ENCODE results near the gene ZBTB37.
"Not testable (repeated sequence)": the region's sequence is repeated elsewhere in the genome, so short reads cannot be mapped to it uniquely, and the experiment has no call there.

Gene ZBTB37

DNA sequence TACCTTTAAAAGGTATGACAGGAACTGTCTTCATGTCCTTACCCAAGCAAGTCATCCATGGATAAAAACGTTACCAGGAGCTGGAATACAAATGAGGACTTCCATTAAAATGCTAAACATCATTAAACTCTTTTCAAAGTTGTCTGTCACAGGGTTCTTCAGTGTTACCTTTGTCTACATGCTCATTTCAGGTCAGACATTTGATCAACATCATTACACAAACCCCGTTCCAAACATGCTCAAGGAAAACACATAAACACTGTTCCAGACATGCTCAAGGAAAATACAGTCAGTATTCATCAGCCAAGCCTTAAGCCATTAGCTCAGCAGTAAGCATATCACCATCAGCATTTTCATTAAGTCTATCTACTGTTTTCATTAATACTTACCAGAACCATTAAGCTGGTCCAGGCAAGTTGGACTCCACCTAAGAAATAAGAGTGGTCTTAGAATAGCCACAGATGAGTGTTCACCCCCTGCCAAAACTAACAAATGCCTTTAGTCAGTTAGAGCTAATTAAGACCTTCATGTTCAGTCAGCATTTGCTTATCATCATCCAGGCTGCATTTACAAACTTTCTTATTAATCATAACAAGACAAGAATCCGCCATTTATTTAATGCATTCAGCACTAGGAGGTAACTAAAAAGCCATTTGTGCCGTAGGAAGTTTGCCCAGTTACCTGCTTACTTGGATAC is 2.6 kb upstream of the ZBTB37 start:
- no peak for DNase-seq (ENCODE audit: low read depth, low spot score)

- no peak for DNase-seq (ENCODE audit: low read depth, low spot score)
These were observed 1.6 kb upstream of the ZBTB37 start for GRCh38 chr1:173866413-173867115.

DNA sequence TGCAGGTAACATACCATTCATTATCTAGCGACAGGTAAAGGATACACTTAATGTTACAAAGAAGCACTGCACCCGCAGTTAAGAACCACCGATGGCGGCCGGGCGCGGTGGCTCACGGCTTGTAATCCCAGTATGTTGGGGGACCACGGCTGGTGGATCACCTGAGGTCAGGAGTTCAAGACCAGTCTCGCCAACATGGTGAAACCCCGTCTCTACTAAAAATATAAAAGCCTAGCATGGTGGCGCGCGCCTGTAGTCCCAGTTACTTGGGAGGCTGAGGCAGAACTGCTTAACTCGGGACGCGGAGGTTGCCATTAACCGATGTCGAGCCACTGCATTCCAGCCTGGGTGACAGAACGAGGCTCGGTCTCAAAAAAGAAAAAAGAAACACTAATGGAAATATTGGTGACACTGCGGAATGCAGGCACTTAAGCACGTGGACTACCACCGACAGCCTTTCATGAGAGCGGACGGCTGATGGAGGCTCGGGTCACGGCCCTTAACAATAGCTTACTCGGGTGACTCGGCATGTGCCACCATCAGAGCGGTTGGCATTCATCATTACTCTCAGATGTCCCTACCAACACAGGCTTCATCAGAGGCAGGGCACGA is 933 bp upstream of the ZBTB37 start:
- no peak for DNase-seq (ENCODE audit: low read depth, low spot score)

- DNase-seq (ENCODE audit: low read depth, low spot score) = peak; percentile 98
These were observed 371 bp upstream of the ZBTB37 start, which contains the start of gene GAS5 for GRCh38 chr1:173867753-173868265. Gene GAS5 (minus strand): TSS chr1:173867989.

DNA sequence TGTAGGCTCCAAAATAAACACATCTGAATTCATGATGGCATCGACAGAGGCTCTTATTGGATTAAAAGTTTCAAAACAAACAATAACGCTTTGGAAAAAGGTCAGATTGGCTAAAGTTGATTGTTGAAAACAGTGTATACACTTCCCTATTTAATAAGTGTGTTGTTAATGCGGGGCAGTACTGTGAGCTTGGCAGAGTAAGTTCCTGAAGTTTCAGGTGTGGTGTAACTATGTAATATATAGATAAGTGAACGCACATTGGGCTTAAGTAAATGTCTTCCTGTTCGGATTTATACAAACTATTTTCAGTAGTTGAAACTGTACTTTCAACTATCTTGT is 810 bp downstream of the ZBTB37 start:
- DNase-seq (ENCODE audit: low read depth, low spot score) = no peak

DNA sequence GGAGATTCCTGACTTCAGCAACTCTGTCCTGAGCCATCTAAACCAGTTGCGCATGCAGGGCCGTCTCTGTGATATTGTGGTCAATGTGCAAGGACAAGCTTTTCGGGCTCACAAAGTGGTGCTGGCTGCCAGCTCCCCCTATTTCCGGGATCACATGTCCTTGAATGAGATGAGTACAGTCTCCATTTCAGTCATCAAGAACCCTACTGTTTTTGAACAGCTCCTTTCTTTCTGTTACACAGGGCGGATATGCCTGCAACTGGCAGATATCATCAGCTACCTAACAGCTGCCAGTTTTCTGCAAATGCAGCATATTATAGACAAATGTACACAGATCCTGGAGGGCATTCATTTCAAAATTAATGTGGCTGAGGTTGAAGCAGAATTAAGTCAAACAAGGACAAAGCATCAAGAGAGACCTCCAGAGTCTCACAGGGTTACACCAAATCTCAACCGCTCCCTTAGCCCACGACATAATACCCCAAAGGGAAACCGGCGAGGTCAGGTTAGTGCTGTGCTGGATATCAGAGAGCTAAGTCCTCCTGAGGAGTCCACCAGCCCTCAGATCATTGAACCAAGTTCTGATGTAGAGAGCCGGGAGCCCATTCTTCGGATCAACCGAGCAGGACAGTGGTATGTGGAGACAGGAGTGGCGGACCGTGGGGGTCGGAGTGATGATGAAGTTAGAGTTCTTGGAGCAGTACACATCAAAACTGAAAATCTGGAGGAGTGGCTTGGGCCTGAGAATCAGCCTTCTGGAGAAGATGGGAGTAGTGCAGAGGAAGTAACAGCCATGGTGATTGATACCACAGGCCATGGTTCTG is 2.3 kb downstream of the ZBTB37 start:
- no peak for DNase-seq (ENCODE audit: low read depth, low spot score)

GRCh38 chr1:173871091-173871490 is 2.9 kb downstream of the ZBTB37 start:
- no peak for DNase-seq (ENCODE audit: low read depth, low spot score)

DNA sequence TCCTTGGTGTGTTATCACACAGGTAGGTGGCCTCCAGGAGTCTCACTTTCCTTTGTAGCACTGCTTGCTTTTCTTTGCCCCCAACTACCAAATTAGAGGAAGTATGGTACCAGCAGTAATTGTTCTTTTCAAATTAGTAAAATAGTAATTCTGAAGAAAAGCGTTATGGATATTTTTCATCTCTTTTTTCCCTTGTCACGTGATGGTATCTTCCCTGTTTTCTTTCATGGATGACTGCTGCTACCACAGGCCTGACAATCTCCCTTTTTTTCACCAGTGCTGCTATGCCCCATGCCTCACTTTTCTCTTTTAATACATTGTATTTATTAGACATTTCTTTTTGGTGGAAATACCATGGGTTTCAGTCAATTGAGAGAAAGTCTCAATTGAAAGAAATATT is 3.3 kb downstream of the ZBTB37 start:
- no peak for DNase-seq (ENCODE audit: low read depth, low spot score)

DNA sequence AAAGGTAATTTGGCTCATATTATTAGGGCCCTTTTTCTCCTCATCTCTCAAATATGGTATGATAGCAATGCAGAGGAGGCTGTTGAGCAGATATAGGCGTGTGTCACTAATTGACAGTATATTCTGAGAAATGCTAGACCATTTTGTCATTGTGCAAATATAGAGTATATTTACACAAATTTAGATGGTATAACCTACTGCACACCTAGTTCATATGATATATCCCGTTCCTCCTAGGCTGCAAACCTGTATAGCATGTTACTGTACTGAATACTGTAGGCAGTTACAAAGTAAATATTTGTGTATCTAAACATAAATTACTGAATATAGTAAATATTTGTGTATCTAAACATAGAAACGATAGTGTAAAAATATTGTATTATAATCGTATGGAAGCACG is 8.6 kb downstream of the ZBTB37 start:
- DNase-seq (ENCODE audit: low read depth, low spot score) = no peak

- no peak for DNase-seq (ENCODE audit: low read depth, low spot score)
These were observed 10.1 kb downstream of the ZBTB37 start for GRCh38 chr1:173878251-173878650.

- DNase-seq (ENCODE audit: low read depth, low spot score) = not testable (repeated sequence)
These were observed 12.9 kb downstream of the ZBTB37 start for GRCh38 chr1:173881117-173881516.

- DNase-seq (ENCODE audit: low read depth, low spot score) = no peak
These were observed 16.5 kb downstream of the ZBTB37 start for GRCh38 chr1:173884701-173885100.

GRCh38 chr1:173886746-173887611 is 18.8 kb downstream of the ZBTB37 start:
- no peak for DNase-seq (ENCODE audit: low read depth, low spot score)

DNA sequence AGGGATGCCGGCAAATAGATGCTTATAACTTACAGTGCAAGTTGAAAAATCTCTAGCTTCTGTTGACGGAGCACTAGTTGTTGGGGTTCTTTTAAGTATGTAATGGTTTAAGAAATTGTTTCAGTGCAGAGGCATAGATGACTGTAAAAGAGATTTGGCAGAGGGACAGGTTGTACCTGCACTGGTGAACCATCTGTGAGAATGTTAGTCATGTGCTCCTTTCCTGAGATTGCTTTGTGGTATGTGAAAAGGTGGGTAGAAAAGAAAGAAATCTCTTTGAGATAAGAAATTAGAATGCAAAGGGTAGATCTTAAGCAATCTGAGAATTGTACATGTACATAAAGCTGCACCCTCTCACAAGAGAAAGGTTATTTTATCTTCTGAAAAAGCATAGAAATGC is 19.4 kb downstream of the ZBTB37 start:
- no peak for DNase-seq (ENCODE audit: low read depth, low spot score)

GRCh38 chr1:173888749-173889148 is 20.6 kb downstream of the ZBTB37 start:
- no peak for DNase-seq (ENCODE audit: low read depth, low spot score)

DNA sequence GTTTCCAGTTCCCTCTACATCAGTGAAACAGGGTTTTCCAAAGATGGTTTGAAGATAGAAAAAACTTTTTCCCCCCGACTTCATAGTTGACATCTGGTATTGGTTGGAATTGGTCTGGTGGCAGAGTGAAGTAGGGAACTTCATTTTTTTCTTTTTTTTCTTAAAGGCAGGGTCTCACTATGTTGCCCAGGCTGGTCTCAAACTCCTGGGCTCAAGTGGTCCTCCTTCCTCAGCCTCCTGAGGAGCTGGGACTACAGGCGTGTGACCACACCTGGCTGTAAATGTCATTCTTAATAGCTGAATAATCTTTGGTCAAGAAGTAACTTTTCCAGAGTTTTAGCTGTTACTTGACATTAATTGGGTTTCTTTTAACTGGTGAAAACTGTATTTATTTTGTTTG is 21.7 kb downstream of the ZBTB37 start:
- DNase-seq (ENCODE audit: low read depth, low spot score) = no peak

DNA sequence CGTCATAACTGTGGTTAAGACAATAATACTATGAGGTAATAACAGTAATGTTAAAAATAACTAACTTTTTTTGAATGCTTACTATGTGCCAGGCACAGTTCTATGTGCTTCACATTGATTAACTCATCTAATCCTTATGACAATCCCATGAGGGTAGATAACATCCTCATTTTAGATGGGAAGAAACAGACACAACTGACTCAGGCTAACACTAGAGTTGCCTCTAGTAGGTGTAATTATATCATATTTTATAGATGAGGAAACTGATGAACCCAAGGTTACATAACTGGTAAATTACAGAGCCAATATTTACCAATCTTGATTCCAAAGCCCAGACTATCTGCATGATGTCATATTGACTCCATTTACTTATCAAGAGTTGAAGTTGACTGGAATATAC is 25.4 kb downstream of the ZBTB37 start:
- DNase-seq (ENCODE audit: low read depth, low spot score) = no peak

DNA sequence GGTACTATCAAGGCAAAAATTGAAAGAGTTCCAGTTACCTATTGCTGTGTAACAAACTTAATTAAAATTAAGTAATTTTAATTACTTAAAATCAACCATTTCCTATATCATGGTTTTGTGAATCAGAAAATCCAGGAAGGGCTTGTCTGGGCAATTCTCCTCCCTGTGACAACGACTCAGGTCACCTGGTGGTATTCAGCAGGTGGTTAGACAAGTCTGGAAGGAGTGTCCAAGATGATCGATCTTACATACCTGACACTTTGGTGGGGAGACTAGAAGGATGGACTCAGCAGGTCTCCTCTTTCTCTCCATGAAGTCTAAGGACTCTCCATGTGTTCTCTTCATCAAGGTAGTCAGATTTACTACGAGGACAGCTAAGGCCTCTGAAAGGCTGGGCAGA is 26.0 kb downstream of the ZBTB37 start:
- DNase-seq (ENCODE audit: low read depth, low spot score) = no peak

GRCh38 chr1:173900427-173900826 is 32.2 kb downstream of the ZBTB37 start:
- DNase-seq (ENCODE audit: low read depth, low spot score) = no peak

- no peak for DNase-seq (ENCODE audit: low read depth, low spot score)
These were observed 32.8 kb downstream of the ZBTB37 start for GRCh38 chr1:173900992-173901391.

Data from iPS DF 19.7 (cell line).